Measurements from ENCODE around the gene MYL7. TPM values are rescaled to one million over a fixed set of nuclear protein-coding genes. Genes with fewer than 3 reads are reported as not detected.
A peak's percentile ranks its signal among the peaks of the same experiment; 100 is the strongest.

The MYL7 gene
- total and polyA plus RNA-seq, 9 of the 15 experiments (the other 6 are each of a cell fraction or from before 2014, with no cell fraction given) = not detected

DNA sequence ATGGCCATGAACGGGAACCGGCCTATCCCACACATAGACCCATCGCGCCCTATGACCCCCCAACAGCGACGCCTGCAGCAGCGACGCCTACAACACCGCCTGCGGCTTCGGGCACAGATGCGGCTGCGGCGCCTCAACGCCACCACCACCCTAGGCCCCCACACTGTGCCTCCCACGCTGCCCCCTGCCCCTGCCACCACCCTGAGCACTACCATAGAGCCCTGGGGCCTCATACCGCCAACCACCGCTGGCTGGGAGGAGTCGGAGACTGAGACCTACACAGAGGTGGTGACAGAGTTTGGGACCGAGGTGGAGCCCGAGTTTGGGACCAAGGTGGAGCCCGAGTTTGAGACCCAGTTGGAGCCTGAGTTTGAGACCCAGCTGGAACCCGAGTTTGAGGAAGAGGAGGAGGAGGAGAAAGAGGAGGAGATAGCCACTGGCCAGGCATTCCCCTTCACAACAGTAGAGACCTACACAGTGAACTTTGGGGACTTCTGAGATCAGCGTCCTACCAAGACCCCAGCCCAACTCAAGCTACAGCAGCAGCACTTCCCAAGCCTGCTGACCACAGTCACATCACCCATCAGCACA lies 27.3 kb downstream of the MYL7 start:
- ATAC-seq (peak; percentile 26), DNase-seq (ENCODE audit: extremely low read depth in 1 of 4, low spot score in 3 of 4) (no peak), FAIRE-seq (no peak)
- Histone ChIP-seq H3K27me3 (ENCODE audit: control insufficient read depth in 2 of 2, insufficient read depth in 2 of 2, low read length in 2 of 2) (peaks cover 2 to 24% of the 10 kb centered on the region in 2 experiments; a peak in 3 of 5 replicates), H3K9me3 (replicated peaks; ENCODE audit: control insufficient read depth, insufficient read depth, low read depth, low read length) (no peaks in the 10 kb centered on the region), H3K4me1 (replicated peaks in 1 of 2; ENCODE audit: control insufficient read depth in 2 of 2, insufficient read depth in 2 of 2, low read length in 2 of 2) (peaks cover 10 to 49% of the 10 kb centered on the region in 2 experiments; a peak in 4 of 5 replicates), H3K27ac (ENCODE audit: extremely low read depth, low read depth, low read length) (no peak overlapping the region; the same call in 2 of the 3 replicates), H3K9me1 (ENCODE audit: control insufficient read depth, insufficient read depth, low read length) (peaks cover 9% of the 10 kb centered on the region), H3K9ac (ENCODE audit: insufficient read depth in 1 of 2, low read depth in 2 of 2, low read length in 2 of 2) (no peak overlapping the region; a peak in 1 of 4 replicates), H4K20me1 (replicated peaks; ENCODE audit: control insufficient read depth, insufficient read depth, low read length) (peaks cover 31% of the 10 kb centered on the region), H3K4me3 (no peak overlapping the region), H2AFZ (ENCODE audit: low read depth, low read length) (no peak overlapping the region), H3K4me2 (ENCODE audit: insufficient read depth, low read length) (no peak overlapping the region), H3K79me2 (ENCODE audit: control insufficient read depth, insufficient read depth, low read length) (no peaks in the 10 kb centered on the region), H3K36me3 (ENCODE audit: control insufficient read depth, insufficient read depth, low read length) (peaks cover 45% of the 10 kb centered on the region; the same call in 2 of the 3 replicates)
- ChIA-PET CTCF (ENCODE audit: low intra/inter-chr PET ratio) (no interaction called here), POLR2A (interaction anchor here (0.7 to 2.9 kb wide), 4 partner anchors 8 to 118 kb away, joined by 3 to 16 read pairs (median 12); partner anchors contain the start of gene POLD2)
- in situ Hi-C loops (cut with MboI) = no loop called here
- intact Hi-C loops (cut with micrococcal nuclease) = no loop called here
- 69% methylated on average over 17 of the region's 24 CpGs for WGBS (ENCODE audit: insufficient coverage, low coverage, missing lambda C conversion rate)
- no TSS peak for BruUV-seq (replicated peaks)
- TF ChIP-seq, protein P1, sequence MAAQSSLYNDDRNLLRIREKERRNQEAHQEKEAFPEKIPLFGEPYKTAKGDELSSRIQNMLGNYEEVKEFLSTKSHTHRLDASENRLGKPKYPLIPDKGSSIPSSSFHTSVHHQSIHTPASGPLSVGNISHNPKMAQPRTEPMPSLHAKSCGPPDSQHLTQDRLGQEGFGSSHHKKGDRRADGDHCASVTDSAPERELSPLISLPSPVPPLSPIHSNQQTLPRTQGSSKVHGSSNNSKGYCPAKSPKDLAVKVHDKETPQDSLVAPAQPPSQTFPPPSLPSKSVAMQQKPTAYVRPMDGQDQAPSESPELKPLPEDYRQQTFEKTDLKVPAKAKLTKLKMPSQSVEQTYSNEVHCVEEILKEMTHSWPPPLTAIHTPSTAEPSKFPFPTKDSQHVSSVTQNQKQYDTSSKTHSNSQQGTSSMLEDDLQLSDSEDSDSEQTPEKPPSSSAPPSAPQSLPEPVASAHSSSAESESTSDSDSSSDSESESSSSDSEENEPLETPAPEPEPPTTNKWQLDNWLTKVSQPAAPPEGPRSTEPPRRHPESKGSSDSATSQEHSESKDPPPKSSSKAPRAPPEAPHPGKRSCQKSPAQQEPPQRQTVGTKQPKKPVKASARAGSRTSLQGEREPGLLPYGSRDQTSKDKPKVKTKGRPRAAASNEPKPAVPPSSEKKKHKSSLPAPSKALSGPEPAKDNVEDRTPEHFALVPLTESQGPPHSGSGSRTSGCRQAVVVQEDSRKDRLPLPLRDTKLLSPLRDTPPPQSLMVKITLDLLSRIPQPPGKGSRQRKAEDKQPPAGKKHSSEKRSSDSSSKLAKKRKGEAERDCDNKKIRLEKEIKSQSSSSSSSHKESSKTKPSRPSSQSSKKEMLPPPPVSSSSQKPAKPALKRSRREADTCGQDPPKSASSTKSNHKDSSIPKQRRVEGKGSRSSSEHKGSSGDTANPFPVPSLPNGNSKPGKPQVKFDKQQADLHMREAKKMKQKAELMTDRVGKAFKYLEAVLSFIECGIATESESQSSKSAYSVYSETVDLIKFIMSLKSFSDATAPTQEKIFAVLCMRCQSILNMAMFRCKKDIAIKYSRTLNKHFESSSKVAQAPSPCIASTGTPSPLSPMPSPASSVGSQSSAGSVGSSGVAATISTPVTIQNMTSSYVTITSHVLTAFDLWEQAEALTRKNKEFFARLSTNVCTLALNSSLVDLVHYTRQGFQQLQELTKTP (IDR thresholded peaks at IDR 0.05; ENCODE audit: low read depth in 1 of 2, partially characterized antibody in 2 of 2) = no peak
- TF ChIP-seq DACH1 (IDR thresholded peaks at IDR 0.05; ENCODE audit: partially characterized antibody) = no peak
- no peak for TF ChIP-seq ZNF707 (CRISPR knock-in tag; conservative IDR thresholded peaks at IDR 0.05)
- TF ChIP-seq MCM2 (IDR thresholded peaks at IDR 0.05; ENCODE audit: low read depth) = no peak
- no peak for TF ChIP-seq CBX8 (IDR thresholded peaks at IDR 0.05; ENCODE audit: borderline replicate concordance, extremely low read depth, low read depth, low read length, poor library complexity, severe bottlenecking)
- TF ChIP-seq, protein P2, sequence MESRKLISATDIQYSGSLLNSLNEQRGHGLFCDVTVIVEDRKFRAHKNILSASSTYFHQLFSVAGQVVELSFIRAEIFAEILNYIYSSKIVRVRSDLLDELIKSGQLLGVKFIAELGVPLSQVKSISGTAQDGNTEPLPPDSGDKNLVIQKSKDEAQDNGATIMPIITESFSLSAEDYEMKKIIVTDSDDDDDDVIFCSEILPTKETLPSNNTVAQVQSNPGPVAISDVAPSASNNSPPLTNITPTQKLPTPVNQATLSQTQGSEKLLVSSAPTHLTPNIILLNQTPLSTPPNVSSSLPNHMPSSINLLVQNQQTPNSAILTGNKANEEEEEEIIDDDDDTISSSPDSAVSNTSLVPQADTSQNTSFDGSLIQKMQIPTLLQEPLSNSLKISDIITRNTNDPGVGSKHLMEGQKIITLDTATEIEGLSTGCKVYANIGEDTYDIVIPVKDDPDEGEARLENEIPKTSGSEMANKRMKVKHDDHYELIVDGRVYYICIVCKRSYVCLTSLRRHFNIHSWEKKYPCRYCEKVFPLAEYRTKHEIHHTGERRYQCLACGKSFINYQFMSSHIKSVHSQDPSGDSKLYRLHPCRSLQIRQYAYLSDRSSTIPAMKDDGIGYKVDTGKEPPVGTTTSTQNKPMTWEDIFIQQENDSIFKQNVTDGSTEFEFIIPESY (CRISPR knock-in tag; IDR thresholded peaks at IDR 0.05) = peak; percentile 97
